GM19023 (cell line): ENCODE data around the gene KCNIP4.

ENCODE experiments used
- ATAC-seq: cut with Tn5 transposase; IDR thresholded peaks from one replicate; pipeline ENCODE4 v1.9.1; 2021; ENCODE audit warnings: mild to moderate bottlenecking, moderate library complexity; ENCODE audit not compliant: unreplicated experiment

KCNIP4 gene

DNA sequence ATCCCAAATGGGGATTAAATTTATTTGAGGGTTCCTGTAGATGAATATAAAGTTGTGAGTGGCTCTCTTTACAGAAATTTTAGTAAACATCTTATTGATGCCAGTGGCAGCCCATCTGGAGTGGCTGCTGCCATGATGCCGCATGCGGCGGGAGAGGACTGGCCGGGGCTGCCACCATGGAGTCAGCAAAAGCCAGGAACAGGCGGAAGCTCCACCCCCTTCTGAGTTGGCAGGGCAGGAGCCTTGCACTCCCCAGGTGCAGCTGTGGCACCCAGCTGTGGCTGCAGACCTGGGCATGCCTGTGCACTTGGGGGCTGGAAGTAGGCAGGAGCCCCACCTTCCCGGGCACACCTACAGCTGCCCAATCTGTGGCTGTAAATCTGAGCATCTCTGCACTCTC is 92.3 kb downstream of the KCNIP4 start:
- ATAC-seq: no peak

DNA sequence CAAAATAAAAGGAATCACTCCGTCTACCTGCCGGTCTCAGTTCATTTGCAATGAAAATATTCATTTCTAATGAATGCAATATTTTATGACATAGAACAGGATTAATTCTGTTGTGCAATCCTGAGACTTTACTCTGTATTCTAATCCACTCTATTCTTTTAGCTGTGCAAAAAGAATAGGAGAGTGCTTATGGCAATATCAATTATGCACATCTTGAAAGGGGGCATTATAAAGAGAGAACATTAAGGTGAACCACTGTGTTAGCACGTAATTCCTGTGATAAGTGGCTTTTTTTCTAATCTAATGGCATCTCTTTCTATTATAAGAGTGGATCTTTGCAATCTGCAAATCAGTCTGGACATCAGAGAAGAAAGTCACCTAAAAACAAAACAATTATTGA is 99.5 kb downstream of the KCNIP4 start:
- no peak for ATAC-seq

DNA sequence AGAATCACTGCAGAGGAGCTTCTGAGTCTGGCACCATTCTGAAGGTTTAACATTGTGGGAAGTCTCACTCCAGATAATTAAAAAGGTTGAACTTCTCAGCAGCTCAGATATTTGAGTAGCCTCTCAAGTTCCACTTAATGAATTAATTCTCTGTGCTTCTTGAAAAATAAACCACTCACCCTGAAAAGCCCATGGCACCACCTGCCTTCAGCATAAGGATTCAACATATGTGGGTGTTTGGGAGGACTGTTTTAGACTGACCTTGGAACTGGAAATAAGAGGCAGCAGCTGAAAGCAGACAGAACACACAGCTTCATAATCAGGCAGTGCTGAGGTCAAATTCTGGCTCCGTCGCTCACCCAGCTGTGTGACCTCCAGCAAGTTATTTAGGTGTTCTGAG is 100.6 kb downstream of the KCNIP4 start:
- ATAC-seq: no peak

DNA sequence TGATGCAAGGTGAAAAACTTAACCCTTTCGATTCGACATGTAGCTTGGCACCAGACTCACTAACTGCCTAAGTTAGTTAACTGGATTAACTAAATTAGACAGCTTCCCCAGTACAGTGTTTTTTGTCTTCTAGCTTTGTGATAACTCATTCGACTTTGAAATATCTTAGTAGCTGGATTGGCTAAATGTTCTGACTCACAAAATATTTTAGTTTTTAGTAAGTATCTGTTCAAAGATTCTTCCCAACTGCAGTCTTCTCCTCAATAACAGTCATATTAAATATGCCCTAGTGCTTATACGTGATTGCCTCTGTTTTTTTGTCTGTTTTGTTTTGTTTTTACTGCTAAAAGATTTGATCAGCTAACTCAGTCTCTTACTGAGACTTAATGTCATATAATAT is 102.9 kb downstream of the KCNIP4 start:
- no peak for ATAC-seq

DNA sequence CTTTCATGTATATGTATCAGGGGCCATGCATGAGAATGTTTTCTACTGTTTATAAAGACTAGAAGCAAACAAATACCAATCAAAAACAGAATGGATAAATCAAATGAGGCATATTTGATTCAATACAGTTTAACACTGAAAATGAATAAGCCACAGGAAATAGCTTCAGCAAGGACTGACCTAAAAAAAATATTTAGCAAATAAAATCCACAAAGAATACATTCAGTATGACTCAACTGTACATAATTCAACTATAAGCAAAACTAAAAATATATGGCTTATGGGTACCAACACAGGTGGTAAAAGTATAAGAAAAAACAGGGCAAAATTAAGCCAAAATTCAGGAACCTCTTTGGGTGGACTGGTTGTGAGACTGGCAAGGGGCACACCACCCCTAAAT is 112.9 kb downstream of the KCNIP4 start:
- ATAC-seq: no peak

DNA sequence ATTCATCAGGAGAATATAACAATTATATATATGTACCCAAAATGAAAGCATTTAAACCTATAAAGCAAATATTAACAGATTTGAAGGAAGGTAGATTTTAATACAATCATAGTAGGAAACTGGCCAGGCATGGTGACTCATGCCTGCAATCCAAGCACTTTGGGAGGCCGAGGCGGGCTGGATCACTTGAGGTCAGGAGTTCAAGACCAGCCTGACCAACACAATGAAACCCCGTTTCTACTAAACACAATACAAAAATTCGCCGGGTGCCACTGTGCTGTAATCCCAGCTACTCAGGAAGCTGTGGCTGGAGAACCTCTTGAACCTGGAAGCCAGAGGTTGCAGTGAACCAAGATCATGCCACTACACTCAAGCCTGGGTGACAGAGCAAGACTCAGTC is 118.3 kb downstream of the KCNIP4 start:
- ATAC-seq: no peak

DNA sequence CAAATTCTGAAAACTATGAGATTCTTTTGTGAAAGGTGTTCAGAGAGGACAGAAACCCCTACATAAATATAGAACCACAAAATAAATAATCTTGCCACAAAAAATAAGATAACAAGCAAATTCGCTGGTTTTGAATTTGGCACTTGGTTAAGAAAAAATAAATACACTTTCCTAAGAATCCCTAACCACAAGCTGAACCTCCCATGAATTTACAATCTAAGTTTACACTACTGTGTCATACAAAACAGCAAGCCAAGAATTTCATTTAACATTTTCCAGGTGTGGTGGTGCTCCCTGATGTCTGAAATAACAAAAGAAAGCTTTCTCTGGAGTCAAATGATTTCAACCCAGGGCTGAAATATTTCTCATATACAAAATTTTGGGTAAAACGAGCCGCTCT is 121.0 kb downstream of the KCNIP4 start:
- ATAC-seq: no peak

DNA sequence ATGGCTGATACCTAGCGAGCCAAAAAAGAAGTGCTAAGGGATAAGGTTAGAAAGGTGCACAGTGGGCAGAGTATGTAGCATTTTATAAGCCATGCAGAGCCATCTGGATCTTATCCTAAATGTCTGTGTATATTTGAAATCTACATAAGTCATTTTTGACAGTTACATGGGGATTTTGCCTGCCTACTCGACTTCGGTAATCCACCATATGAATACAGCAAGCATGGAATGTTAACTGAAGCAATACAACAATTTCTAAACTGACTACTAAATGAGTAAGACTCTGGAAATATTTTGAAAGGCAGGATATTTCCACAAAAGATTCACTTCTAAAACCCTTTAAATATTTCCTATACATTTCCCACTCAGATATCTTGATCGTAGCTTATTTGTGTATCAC is 122.5 kb downstream of the KCNIP4 start:
- ATAC-seq: no peak

DNA sequence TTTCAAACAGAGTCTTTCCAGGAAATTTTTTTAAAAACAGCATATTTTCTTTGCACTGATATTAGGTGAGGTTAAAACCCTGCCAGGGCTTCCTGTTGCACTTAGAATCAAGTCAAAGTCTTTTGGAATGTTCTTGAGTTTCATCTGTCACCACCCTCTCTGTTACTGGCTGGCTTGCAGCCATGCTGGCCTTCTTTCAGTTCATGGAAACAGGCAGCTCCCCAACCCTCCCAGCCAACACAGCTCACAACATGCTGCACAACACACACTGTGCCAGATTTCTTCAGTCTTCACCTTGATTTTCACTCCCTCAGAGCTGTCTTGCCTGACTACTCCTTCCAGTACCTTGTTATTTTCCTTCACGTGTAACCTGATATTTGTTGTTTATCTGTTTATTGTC is 129.5 kb downstream of the KCNIP4 start:
- ATAC-seq: no peak

DNA sequence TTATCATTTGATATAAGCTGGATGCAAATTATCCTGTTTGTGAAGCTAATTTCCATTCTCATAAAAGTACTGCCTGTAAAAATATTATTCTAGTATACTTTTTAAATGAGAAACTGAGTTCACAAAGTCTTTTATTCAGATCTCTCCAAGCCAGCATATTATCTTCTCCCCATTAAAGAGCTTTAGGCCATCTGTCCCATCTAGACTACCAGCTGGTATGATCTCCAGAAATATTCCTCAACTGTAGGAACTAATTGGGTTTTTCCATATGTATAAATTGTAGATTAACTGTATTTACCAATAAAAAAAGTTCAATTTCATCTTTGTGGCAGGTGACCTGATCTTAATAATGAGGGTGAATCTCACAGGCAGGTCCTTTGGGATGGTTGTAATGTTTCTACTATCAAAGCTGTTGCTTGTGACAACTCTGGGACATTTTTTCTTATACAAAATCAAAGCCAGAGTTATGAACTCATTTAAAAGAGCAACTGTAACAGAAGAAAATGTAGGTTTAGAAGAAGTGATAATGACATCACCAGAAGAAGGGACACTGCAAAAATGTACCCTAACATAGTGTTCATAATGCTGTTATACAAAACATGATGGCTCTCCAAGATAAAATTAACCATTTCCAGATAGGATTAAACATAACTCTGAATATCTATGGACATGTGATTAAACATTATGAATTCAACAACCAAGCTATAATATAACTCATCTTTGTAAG is 132.8 kb downstream of the KCNIP4 start:
- no peak for ATAC-seq

DNA sequence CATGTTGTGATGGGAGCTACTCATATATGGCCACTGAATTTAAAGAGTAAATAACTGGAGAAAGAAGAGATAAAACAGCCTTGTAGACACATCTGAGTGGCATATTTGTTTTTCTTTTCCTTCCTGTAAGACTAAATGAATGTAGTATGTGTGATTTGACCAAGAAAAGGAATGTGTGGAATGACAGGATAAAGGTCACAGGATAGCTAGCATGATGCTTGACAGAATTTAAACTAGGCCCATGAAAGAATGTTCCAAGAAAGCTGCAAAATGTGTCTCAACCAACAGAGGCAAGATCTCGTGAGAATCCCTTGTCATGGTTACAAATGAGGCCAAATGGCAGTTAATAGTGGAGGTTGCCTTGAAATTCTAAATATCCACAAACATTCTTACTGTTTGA is 137.0 kb downstream of the KCNIP4 start:
- no peak for ATAC-seq

DNA sequence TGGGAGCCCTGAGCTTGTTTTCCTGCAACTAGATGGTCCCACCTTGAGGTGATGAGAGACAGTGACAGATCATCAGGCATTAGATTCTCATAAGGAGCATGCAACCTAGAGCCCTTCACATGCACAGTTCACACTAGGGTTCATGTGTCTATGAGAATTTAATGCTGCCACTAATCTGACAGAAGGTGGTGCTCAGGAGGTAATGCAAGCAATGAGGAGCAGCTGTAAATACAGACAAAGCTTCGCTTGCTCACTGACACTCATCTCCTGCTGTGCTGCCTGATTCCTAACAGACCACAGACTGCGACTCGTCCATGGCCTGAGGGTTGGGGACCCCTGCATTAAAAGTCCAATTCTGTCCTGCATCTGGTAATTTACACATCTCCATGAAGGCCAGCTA is 141.6 kb downstream of the KCNIP4 start:
- ATAC-seq: no peak

DNA sequence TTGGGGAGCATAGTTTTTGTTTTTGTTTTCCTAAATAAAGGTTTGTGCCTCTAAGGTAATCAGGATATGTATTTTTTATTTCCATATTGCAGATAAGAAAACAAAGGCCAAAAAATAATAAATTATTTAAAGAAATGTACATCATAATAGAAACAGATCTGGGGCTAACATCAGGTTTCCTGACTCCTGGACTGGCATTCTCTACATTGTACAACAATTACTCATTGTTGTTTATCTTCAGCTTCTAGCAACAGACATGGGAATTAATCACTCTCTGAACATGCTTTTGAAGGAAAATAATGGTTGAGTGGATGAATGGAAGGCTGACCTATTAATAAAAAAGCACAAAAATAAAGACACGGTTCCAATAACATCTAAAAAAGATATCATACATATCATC is 146.2 kb downstream of the KCNIP4 start:
- no peak for ATAC-seq

DNA sequence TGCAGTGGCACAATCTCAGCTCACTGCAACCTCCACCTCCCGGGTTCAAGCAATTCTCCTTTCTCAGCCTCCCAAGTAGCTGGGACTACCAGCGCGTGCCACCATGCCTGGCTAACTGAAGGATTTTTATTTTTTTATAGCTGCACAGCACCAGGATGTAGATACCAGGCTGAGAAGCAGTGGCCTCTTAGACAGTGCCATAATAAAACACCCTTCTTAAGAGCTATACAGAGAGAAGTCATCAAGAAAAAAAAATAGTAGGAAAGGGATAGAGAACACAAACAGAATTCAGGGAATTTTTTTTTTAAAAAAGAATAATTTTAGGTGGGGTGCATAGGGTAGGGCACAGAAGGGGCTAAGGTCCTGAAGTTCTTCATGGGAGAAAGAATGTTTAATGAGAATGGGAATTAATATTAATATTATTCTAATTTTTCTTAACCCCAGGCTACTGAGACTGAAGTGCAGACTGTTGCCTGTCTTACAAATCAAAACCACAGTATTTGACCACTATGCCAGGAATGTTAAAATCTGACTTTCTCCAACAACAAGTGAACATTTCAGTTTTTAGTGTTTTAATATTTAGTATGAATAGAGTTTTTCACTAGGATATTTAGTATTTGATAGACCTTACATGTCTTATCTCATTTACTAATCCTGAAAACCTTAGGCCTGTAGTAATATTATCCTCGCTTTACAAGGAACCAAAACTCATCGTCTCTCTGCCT is 146.7 kb downstream of the KCNIP4 start:
- no peak for ATAC-seq

DNA sequence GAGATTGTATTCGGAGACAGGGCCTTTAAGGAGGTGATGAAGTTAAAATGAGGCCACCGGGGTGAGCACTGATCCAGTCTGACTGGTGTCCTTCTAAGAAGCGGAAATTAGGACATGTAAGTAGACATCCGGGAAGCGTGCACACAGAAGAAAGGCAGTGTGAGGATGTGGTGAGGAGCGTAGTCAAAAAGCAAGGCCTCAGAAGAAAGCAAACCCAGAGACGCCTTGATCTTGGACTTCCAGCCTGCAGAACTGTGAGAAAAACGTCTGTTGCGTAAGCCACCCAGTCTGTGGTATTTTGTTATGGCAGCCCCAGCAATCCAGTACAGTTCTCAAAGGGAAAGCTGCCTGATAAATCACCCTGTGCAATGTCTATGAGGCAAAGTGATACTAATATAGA is 153.5 kb downstream of the KCNIP4 start:
- no peak for ATAC-seq

DNA sequence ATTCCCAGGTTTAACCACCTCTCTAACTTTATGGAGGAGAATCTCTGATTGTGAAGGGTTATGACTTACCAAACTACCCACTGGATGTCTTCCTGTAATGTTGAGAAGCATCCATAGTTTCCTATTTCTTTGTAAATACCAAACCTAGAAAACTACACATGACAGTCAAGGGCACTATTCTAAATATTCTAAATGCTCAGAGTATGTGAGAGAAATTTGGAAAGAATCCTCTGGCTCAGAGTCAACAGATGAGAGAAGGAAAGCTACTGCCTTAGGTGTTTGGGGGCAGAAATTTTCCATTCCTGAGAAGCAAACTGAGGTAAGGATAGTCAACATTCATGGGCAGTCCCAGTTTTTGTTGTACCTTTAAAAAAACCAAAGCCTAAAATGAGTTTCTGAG is 155.8 kb downstream of the KCNIP4 start:
- no peak for ATAC-seq

DNA sequence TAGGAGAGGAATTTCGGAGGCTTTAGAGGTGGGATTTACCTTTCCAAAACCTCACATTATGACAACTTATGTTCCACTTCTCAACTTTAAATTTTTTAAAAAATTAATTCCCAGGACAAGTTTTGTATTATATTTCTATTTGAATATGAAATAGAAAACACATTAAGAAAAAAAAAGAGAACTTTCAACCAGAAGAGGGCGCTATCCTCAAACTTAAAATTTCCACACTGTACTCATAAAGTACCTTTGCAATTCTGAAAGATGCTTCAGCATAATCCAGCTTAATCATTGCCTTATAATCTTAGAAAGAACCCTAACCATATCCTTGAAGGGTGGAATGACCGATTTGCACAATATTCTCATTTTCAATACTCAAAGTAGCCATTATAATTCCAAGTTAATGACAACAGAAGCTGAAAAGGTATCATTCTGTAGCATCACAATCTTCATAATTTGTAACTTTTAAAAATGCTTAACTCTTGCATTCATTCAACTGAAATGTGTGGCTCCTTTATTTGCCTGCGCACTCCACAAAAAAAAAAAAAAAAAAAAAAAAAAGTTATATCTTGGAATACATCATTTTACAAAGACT is 158.0 kb downstream of the KCNIP4 start:
- no peak for ATAC-seq

DNA sequence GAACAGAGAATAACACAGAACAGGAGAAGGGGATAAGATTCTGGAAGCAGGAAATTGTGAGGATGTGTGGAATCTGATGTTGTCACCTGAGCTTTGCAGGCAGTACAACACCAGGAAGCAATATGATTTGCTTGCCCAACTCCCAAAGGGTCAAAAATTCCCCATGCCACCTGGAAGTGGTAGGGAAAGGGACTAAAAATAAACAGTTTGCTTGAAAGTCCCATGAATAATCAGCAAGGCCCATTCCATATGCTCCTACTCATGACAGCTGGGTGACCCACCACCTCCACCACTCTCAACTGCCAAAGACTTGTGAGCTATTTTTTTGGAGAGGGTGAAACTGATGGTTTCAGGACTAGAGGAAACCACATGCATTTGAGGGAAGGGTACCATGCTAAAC is 168.4 kb downstream of the KCNIP4 start:
- ATAC-seq: no peak

DNA sequence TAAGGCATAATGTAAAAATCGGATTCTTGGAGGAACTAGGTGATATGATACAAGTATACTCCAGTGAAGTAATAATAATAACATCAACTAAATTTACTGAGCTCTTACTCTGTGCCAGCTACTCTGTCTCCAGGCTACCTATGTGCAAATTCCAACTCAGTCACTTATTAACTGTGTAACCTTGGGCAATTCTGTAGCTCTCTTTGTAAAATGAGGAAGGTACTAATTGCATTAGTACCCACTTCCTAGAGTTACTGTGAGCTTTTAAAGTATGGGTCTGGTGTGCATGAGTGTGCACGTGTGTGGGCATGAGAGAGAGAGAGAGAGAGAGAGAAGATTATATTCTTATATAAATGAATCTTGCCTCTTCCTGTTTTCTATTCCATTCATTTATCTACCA is 169.9 kb downstream of the KCNIP4 start:
- ATAC-seq: no peak

DNA sequence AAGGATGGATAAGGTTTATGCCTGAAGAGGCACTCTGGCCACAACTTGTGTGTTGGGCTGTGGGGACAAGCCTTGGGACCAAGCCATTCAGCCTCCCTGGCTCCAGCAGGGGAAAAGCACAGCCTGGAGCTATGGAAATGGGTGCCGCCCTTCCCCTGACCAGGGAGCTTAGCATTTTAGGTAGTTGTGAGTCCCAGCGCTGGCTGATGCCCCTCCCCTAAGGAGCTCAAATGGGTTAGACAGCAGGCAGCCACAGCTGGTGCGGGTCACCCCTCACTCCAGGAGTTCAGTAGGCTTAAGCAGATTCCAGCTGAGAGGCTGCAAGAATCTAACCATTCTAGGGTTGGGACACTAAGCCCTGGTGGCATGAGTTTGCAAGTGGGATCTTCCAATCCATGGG is 172.9 kb downstream of the KCNIP4 start:
- no peak for ATAC-seq

DNA sequence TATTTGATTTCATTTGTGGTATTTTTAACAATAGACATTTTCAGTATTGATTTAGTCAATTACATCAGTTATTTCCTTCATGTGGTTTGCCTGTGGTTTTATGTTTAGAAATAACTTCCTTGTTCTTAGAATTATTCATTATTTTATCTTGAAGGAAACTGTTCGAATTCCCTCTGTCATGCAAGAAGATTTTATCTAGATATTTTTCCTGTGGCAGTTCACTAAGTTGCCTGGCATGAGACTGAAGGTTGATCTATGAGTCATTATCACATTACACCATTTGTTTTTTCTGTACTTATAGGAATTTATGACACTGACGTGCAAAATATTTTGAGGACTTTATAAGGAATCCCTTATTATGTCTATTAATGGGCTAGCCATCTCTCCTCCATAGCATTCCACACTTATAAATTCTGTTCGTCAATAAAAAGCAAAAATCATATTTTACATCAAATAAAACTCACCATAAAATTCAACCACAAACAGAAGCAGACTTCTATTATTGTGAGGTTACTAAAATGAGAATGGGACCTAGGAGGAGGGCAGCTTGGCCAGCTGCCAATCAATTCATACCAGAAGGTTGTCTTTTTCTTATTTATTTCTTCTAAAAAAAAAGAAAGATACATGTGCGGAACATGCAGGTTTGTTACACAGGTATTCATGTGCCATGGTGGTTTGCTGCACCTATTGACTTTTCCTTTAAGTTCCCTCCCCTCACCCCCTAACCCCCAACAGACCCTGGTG is 179.0 kb downstream of the KCNIP4 start:
- ATAC-seq: no peak
